Mesothelial cell of epicardium (in vitro differentiated cells): ENCODE measurements around the gene FXYD7. TPM values are rescaled to one million over a fixed set of nuclear protein-coding genes. Genes with fewer than 3 reads are reported as not detected.

Experiments
- DNase-seq, 2 experiments: peaks; one replicate each; pipeline ENCODE4 v3.0.0; 2021; ENCODE audit warnings: low spot score in 2 of 2; ENCODE audit not compliant: unreplicated experiment in 2 of 2
- H3K27ac Mint-ChIP-seq: 2 replicates; pipeline ENCODE4 v1.8.0; 2021; ENCODE audit warnings: mixed read lengths
- H3K27me3 Mint-ChIP-seq: 2 replicates; pipeline ENCODE4 v1.8.0; 2021; ENCODE audit warnings: low read depth, mixed read lengths
- H3K36me3 Mint-ChIP-seq: 2 replicates; pipeline ENCODE4 v1.8.0; 2021; ENCODE audit warnings: mixed read lengths
- H3K4me1 Mint-ChIP-seq: 2 replicates; pipeline ENCODE4 v1.8.0; 2021; ENCODE audit warnings: mixed read lengths
- H3K4me3 Mint-ChIP-seq: 2 replicates; pipeline ENCODE4 v1.8.0; 2021; ENCODE audit warnings: mild to moderate bottlenecking, moderate library complexity, mixed read lengths
- H3K9me3 Mint-ChIP-seq: 2 replicates; pipeline ENCODE4 v1.8.0; 2021; ENCODE audit warnings: mixed read lengths
- total RNA-seq: library from RNA; stranded (reverse); gene quantifications from 3 replicates; pipeline ENCODE4 v1.2.1, GENCODE V29; 2021
- TF ChIP-seq, protein P1 (sequence below): fragments of 200-600 bp; sonication (generic); IDR thresholded peaks from one replicate; pipeline ENCODE4 v1.5.0; 2021; ENCODE audit warnings: antibody characterized with exemption; ENCODE audit not compliant: unreplicated experiment

The FXYD7 gene
- total RNA-seq, 1 donor from 2014 or later: 1.3 TPM

DNA sequence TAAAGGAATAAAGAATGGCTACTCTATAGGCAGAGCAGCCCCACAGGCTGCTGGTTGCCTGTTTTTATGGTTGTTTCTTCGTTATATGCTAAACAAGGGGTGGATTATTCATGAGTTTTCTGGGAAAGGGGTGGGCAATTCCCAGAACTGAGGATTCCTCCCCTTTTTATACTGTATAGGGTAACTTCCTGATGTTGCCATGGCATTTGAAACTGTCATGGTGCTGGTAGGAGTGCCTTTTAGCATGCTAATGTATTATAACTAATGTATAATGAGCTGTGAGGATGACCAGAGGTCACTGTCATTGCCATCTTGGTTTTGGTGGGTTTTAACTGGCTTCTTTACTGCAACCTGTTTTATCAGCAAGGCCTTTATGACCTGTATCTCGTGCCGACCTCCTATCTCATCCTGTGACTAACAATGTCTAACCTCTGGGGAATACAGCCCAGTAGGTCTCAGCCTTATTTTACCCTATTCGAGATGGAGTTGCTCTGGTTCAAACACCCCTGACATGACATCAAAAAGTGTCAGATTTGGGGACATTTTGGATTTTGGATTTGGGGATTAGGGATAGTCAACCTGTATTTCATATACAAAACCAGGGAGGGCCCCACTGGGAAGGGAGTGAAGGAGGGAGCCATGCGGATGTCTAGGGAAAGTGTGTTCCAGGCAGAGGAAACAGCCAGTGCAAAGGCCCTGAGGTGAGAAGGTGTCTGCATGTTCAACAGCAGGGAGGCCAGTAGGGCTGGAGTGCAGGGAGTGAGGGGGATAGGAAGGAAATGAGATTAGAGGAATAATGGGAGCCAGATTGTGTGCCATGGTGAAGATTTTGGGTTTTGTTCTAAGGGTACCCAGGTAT lies 22.4 kb downstream of the FXYD7 start:
- H3K9me3 Mint-ChIP-seq: peaks cover 33% of the 10 kb centered on the region
- no peak for DNase-seq
- no peaks in the 10 kb centered on the region for H3K27me3 Mint-ChIP-seq
- no peaks in the 10 kb centered on the region for H3K4me1 Mint-ChIP-seq
- no peak overlapping the region for H3K4me3 Mint-ChIP-seq
- H3K27ac Mint-ChIP-seq: no peak overlapping the region
- H3K36me3 Mint-ChIP-seq: peaks cover 38% of the 10 kb centered on the region
- TF ChIP-seq, protein P1, sequence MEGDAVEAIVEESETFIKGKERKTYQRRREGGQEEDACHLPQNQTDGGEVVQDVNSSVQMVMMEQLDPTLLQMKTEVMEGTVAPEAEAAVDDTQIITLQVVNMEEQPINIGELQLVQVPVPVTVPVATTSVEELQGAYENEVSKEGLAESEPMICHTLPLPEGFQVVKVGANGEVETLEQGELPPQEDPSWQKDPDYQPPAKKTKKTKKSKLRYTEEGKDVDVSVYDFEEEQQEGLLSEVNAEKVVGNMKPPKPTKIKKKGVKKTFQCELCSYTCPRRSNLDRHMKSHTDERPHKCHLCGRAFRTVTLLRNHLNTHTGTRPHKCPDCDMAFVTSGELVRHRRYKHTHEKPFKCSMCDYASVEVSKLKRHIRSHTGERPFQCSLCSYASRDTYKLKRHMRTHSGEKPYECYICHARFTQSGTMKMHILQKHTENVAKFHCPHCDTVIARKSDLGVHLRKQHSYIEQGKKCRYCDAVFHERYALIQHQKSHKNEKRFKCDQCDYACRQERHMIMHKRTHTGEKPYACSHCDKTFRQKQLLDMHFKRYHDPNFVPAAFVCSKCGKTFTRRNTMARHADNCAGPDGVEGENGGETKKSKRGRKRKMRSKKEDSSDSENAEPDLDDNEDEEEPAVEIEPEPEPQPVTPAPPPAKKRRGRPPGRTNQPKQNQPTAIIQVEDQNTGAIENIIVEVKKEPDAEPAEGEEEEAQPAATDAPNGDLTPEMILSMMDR: no peak

DNA sequence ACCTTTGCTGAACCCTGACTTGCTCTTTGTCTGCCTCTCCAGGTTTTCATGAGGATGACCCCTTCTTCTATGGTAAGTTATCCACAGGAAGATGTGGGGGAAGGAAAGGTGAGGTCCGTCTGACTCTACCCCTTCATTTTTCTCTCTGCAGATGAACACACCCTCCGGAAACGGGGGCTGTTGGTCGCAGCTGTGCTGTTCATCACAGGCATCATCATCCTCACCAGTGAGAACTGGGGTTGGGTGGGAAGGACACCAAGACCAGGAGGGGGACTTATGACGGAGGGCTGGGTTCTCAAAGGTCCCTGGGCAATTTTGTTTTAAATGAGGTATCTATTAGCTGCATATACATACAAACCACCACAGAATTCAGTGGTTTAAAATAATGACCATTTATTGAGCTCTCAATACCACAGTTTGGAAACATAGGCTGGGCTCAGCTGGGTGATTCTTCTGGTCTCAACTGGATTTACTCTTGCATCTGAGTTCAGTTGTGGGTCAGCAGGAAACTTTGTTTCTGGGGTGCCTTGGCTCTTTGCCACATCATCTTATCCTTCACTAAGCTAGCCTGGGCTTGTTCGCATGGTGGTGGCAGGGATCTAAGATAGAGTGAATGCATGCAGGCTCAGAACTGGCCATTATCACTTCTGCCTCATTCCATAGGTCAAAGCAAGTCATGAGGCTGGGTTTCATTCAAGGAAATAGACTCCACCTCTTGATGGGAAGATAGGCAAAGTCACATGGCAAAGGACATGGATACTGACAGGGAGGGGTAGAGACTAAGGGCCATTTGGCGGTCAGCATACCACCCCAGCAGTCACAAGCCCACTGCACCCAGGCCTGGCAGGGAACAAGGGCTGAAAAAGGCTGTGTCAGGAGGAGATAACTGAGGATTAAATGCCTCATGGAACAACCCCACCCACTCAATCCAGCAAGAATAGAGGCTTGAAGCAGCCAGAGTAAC lies 23.3 kb downstream of the FXYD7 start:
- Mint-ChIP-seq H3K4me1 (no peaks in the 10 kb centered on the region), H3K27ac (no peak overlapping the region), H3K36me3 (peaks cover 36% of the 10 kb centered on the region), H3K4me3 (no peak overlapping the region), H3K9me3 (peaks cover 33% of the 10 kb centered on the region), H3K27me3 (no peaks in the 10 kb centered on the region)
- TF ChIP-seq, protein P1: no peak
- DNase-seq: no peak

DNA sequence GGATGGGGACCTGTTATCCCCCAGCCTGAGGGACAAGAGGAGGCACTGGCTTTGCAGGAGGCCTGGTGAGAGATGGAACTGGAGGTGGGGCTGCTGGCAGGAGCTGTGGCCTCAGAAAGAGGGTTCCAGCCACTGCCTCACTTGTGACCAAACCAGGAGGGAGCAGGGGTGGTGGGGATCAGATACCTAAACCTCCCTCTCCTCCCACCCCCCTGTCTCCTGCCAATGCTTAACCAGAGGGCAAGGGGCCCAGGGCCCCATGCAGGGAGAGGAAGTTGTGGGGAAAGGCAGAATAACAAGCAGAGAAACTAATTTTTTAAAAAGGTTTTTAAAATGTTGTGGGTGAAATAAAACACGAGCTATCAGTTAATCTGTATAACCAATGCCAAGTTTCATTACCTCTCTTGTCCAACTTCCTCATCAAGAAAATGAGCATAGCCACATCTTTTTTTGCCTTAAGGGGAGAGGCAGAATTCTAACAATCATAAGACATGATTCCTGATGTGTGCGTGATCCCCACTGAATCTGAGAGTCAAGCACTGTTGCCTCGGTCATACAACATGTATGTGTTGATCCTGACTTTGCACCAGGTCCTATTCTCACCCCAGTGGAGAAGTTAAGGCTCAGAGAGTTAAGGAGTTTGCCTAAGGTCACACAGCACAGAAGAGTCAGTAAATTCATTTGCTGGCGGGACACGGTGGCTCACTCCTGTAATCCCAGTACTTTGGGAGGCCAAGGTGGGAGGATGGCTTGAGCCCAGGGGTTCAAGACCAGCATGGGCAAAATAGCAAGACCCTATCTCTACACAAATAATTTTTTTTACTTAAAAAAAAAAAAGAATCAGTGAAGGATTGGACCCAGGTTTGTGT lies 24.4 kb downstream of the FXYD7 start:
- no peaks in the 10 kb centered on the region for H3K27me3 Mint-ChIP-seq
- TF ChIP-seq, protein P1: no peak
- DNase-seq: no peak
- H3K9me3 Mint-ChIP-seq: peaks cover 28% of the 10 kb centered on the region
- peaks cover 33% of the 10 kb centered on the region for H3K36me3 Mint-ChIP-seq
- H3K4me1 Mint-ChIP-seq: no peaks in the 10 kb centered on the region
- no peak overlapping the region for H3K27ac Mint-ChIP-seq
- no peak overlapping the region for H3K4me3 Mint-ChIP-seq

DNA sequence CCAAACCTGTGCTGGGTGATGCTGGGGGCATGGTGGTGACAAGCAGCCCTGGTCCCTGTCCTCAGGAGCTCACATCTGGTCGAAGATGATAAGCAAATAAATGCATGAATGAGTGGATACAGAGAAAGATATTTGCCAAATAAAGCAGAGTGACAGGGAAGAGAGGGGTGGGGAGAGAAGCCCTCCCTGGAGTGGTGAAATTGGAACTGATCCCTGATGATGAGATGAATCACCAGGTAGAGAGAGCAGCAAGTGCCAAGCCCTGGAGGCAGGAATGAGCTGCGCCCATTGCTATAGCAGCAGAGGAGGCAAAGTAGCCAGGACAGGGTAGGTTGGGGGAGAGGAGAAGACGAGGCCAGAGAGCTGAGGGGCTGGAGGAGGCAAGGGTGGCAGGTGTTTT lies 25.1 kb downstream of the FXYD7 start:
- peaks cover 30% of the 10 kb centered on the region for H3K36me3 Mint-ChIP-seq
- TF ChIP-seq, protein P1: no peak
- H3K27ac Mint-ChIP-seq: no peak overlapping the region
- H3K4me1 Mint-ChIP-seq: no peaks in the 10 kb centered on the region
- peaks cover 28% of the 10 kb centered on the region for H3K9me3 Mint-ChIP-seq
- no peak for DNase-seq
- no peaks in the 10 kb centered on the region for H3K27me3 Mint-ChIP-seq
- no peak overlapping the region for H3K4me3 Mint-ChIP-seq

- H3K4me1 Mint-ChIP-seq: no peaks in the 10 kb centered on the region
- H3K27ac Mint-ChIP-seq: no peak overlapping the region
- H3K27me3 Mint-ChIP-seq: no peaks in the 10 kb centered on the region
- peaks cover 22% of the 10 kb centered on the region for H3K36me3 Mint-ChIP-seq
- no peak overlapping the region for H3K4me3 Mint-ChIP-seq
- peaks cover 21% of the 10 kb centered on the region for H3K9me3 Mint-ChIP-seq
- no peak for DNase-seq
- TF ChIP-seq, protein P1: no peak
These were observed 26.4 kb downstream of the FXYD7 start for GRCh38 chr19:35169221-35169995.
